Epithelial cell of esophagus (primary cell): ENCODE results near the gene PRMT2.
"Not testable (repeated sequence)": the region's sequence is repeated elsewhere in the genome, so short reads cannot be mapped to it uniquely, and the experiment has no call there.

Experiments used
- DNase-seq: peaks from one replicate; pipeline ENCODE4 v3.0.0; 2010; ENCODE audit warnings: low read depth
- H3K4me3 ChIP-seq: 2 replicates; pipeline ENCODE4 v1.5.1; 2011; ENCODE audit warnings: mild to moderate bottlenecking, low read length, control low read depth
- TF ChIP-seq, protein P1 (sequence below): IDR thresholded peaks from 2 replicates; pipeline ENCODE4 v1.5.1; 2011; ENCODE audit warnings: low read depth, mild to moderate bottlenecking, low read length, control low read depth, inconsistent platforms; ENCODE audit not compliant: insufficient read depth; ENCODE audit errors: missing control alignments

PRMT2 gene

DNA sequence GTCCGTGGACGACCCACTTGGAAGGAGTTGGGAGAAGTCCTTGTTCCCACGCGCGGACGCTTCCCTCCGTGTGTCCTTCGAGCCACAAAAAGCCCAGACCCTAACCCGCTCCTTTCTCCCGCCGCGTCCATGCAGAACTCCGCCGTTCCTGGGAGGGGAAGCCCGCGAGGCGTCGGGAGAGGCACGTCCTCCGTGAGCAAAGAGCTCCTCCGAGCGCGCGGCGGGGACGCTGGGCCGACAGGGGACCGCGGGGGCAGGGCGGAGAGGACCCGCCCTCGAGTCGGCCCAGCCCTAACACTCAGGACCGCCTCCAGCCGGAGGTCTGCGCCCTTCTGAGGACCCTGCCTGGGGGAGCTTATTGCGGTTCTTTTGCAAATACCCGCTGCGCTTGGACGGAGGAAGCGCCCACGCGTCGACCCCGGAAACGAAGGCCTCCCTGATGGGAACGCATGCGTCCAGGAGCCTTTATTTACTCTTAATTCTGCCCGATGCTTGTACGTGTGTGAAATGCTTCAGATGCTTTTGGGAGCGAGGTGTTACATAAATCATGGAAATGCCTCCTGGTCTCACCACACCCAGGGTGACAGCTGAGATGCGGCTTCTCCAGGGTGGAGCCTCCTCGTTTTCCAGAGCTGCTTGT is 32.4 kb downstream of the PRMT2 start:
- DNase-seq = peak; percentile 43
- TF ChIP-seq, protein P1, sequence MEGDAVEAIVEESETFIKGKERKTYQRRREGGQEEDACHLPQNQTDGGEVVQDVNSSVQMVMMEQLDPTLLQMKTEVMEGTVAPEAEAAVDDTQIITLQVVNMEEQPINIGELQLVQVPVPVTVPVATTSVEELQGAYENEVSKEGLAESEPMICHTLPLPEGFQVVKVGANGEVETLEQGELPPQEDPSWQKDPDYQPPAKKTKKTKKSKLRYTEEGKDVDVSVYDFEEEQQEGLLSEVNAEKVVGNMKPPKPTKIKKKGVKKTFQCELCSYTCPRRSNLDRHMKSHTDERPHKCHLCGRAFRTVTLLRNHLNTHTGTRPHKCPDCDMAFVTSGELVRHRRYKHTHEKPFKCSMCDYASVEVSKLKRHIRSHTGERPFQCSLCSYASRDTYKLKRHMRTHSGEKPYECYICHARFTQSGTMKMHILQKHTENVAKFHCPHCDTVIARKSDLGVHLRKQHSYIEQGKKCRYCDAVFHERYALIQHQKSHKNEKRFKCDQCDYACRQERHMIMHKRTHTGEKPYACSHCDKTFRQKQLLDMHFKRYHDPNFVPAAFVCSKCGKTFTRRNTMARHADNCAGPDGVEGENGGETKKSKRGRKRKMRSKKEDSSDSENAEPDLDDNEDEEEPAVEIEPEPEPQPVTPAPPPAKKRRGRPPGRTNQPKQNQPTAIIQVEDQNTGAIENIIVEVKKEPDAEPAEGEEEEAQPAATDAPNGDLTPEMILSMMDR = no peak

DNA sequence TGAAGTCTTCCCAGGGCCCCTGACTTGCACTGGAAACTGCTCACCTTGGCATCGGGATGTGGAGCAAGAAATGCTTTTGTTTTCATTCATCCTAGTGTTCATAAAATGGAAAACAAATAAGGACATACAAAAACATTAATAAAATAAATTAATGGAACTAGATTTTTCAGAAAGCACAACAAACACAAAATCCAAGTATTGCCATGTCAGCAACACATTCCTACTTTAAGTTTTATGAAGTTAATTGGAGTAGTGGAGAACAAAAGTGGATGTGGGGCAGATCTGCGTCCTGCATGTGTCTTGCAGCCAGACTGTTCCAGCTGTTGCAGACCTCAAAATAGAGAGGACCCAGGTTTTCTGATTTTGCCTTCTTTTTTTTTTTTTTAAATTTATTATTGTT is 32.9 kb downstream of the PRMT2 start:
- TF ChIP-seq, protein P1 = no peak
- peak overlapping the region; percentile 60 for H3K4me3 ChIP-seq
- no peak for DNase-seq

More for the DNA sequence above, 32.4 kb downstream of the PRMT2 start:
- H3K4me3 ChIP-seq = peak overlapping the region; percentile 60

DNA sequence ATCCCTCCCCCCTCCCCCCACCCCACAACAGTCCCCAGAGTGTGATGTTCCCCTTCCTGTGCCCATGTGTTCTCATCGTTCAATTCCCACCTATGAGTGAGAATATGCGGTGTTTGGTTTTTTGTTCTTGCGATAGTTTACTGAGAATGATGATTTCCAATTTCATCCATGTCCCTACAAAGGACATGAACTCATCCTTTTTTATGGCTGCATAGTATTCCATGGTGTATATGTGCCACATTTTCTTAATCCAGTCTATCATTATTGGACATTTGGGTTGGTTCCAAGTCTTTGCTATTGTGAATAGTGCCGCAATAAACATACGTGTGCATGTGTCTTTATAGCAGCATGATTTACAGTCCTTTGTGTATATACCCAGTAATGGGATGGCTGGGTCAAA is 33.4 kb downstream of the PRMT2 start:
- not testable (repeated sequence) for H3K4me3 ChIP-seq, DNase-seq

DNA sequence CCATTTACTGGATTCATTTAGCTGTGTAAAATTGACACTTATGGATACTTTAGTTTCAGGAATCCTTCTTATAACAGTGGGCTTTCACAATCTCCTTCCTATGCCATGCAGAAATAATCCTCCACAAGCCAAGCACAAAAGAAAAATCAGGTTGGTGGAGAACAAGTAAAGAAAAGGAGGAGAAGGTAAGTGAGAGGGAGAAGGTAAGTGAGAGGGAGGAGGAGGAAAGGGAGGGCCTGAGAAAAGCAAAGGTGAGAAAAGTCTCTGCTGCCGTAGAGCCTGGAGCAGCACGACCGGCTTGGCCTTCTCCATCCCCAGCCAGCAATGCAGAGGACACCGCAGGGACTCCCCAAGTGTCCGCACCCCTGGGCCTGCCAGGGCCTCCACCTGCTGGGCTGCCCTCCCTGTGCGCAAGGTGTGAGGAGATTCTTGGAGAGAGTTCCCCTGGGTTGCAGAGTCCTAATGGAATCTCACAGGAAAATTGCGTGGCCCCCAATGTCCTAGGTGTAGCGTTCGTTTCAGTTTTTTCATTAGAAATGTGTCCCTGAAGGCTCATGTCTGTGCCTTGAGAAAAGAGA is 39.0 kb downstream of the PRMT2 start:
- H3K4me3 ChIP-seq = no peak overlapping the region
- no peak for DNase-seq
- TF ChIP-seq, protein P1 = no peak

DNA sequence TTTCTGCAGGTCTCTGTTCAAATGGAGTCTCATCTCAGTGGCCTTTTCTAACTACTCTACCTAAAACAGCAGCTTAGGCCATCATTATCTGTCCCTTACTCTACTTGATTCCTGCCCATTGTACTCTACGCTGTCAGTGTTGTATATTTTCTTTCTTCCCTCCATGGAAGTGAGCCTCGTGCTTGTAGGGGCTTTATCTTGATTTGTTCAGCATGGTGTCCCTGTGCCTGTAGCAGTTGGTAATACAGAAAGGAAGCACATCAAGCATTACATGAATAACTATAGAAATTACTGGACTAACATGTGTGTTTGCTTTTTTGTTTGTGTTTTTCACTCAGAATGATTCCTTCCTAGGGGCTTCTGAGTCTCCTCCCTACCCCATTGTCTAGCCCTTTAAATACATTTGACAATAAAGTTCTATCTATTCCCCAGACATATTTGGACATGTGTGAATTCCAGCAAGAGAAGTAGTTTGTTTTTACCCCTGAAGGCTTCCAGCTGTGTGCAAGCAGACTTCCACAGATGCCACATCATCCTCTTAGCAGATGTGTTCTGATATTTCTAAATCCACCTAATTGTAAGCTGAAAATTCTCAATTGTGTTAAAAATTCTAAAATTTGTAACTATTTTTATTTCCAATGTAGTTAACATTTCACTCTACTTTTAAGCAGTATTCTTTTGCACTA is 40.3 kb downstream of the PRMT2 start:
- DNase-seq = no peak
- H3K4me3 ChIP-seq = no peak overlapping the region
- TF ChIP-seq, protein P1 = no peak

DNA sequence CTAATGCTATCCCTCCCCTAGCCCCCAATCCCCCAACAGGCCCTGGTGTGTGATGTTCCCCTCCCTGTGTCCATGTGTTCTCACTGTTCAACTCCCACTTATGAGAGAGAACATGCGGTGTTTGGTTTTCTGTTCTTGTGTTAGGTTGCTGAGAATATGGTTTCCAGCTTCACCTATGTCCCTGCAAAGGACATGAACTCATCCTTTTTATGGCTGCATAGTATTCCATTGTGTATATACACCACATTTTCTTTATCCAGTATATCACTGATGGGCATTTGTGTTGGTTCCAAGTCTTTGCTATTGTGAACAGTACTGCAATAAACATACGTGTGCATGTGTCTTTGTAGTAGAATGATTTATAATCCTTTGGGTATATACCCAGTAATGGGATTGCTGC is 41.1 kb downstream of the PRMT2 start:
- not testable (repeated sequence) for DNase-seq, H3K4me3 ChIP-seq

DNA sequence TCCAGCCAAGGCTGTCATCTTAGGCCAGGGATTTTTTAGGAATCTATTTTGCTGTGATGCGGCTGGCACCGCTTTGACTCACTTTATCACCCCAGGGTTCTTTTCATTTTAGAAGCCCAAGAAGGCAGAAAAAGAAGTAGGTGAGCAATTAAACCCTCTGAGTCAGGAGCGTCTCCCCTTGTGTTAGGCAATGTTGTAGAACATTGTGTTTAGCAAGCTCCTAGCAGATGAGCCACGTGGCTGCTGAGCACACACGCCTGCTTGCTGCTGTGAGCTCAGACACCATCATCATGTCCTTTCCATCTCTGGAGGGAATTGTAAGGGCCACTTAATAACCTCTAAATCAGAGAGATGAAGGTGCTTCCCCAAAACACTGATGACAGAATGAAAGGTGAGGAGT is 46.1 kb downstream of the PRMT2 start:
- peak; percentile 78 for DNase-seq
- not testable (repeated sequence) for H3K4me3 ChIP-seq

DNA sequence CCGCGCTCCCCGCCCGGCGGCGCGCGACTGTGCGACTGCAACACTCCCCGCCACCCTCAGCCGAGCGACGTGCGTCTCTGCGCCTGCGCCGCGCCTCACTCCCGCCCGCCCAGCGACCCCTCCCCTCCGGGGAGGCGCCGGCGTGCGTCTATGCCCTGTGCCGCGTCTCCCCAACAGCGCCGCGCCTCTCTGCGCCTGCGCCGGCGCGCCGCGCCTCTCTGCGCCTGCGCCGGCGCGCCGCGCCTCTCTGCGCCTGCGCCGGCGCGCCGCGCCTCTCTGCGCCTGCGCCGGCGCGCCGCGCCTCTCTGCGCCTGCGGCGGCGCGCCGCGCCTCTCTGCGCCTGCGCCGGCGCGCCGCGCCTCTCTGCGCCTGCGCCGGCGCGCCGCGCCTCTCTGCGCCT is 63.2 kb downstream of the PRMT2 start:
- DNase-seq, H3K4me3 ChIP-seq: not testable (repeated sequence)

DNA sequence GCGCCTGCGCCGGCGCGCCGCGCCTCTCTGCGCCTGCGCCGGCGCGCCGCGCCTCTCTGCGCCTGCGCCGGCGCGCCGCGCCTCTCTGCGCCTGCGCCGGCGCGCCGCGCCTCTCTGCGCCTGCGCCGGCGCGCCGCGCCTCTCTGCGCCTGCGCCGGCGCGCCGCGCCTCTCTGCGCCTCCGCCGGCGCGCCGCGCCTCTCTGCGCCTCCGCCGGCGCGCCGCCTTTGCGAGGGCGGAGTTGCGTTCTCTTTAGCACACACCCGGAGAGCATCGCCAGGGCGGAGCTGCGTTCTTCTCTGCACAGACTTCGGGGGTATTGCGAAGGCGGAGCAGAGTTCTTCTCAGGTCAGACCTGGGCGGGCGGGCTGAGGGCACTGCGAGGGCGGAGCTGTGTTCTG is 63.6 kb downstream of the PRMT2 start:
- not testable (repeated sequence) for H3K4me3 ChIP-seq, DNase-seq
